ENCODE measurements around the gene EMILIN2.

Gene EMILIN2

GRCh38 chr18:2879889-2880288 lies 33.1 kb downstream of the EMILIN2 start:
- no peak for DNase-seq

DNA sequence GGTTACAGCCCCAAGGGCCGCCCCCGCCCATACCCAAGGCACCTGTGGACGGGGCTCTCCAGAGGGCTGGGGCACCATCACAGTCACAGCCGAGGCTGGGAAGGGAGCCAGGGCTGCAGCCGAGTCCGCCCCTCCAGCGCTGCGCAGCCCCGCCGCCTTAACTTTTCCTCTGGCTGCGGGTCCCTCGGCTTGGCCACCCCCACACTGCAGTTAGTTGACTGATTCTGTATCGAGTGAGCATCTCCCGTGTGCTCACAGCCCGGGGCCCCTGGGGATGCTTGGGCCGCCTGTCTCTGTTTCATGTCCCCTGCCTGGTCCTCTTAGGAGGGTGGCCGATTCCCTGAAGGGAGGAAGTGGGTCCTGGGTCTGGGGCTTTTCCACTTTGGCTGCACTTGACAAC lies 33.7 kb downstream of the EMILIN2 start:
- DNase-seq: no peak

DNA sequence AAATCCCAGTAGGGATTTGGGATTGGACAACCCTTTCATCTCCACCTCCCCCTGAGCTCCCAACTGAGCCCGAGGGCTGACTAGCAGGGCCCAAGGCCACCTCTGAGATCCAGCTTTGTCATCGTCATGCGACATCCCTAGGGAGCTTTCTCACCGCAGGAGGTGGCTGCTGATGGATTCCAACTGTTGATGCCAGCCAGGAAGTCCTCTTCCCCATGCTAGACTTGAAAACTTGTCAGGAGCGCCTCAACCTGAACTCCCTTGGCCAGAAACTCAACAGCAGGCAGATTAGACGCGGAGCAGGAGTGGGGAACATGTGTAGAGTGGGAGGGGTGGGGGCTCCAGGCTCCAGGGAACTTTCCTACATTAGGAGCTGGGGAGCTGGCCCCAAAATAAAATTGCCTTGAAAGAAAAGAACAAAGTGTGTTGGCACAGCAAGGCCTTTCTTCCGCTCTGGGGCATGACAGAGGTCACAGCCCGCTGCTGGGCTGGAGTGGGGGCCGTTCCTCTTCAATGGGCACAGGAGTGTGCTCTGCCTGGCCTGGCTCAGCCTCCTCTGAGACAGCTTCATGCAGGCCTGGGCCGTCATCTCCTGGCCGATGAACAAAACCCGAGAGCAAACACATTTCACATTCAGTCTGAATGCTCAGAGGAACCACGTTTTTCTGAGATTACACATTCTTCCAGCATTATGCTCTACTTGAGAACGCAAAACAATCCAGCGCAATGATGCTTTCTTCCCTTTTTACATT lies 34.5 kb downstream of the EMILIN2 start:
- DNase-seq: no peak

DNA sequence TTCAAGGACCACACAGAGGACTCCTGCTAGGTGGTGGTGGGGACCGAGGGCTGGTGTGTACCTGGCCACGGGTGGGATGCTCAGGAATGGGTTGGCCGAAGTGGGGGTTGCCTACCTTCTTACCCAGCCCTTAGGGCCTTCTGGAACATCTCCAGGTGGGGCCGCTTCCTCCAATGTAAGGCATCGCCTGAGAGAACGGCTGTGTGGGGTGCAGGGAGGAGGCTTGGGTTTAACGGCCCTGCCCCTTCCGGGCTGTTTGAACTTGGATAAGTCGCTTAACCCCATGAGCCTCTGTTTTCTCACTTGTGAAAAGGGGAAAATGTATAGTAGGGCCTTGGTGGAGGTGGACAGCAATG lies 35.0 kb downstream of the EMILIN2 start:
- DNase-seq: no peak

DNA sequence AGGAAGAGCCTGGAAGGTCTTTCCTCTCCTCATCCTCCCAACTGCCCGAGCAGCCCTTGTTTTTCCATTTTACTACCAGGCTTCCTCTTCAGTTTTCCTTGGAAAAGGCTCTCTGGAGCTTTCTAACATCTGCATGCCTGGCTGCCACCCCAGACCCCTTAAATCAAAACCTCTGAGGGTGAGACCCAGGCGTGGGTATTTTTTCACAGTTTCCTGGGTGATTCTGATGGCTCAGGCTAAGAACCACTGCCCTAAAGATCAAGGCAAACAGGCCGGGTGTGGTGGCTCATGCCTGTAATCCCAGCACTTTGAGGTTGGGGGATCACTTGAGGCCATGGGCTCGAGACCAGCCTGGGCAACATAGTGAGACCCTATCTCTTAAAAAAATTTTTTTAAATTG lies 35.4 kb downstream of the EMILIN2 start:
- DNase-seq: no peak

GRCh38 chr18:2883076-2883735 lies 36.4 kb downstream of the EMILIN2 start:
- peak; percentile 15 for DNase-seq

GRCh38 chr18:2884706-2885285 lies 38.0 kb downstream of the EMILIN2 start:
- no peak for DNase-seq

DNA sequence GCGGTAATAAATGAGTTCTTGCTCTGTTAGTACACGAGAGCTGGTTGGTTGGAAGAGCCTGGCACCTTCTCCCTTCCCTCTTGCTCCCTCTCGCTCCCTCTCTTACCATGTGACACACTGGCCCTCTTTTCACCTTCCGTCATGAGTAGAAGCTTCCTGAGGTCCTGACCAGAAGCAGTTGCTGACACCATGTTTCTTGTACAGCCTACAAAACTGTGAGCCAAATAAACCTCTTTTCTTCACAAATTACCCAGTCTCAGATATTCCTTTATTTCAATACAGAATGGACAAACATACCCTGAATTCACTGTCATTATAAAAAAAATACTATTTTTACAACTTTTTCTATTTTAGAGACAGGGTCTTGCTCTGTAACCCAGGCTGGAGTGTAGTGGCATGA lies 40.7 kb downstream of the EMILIN2 start:
- DNase-seq: no peak

DNA sequence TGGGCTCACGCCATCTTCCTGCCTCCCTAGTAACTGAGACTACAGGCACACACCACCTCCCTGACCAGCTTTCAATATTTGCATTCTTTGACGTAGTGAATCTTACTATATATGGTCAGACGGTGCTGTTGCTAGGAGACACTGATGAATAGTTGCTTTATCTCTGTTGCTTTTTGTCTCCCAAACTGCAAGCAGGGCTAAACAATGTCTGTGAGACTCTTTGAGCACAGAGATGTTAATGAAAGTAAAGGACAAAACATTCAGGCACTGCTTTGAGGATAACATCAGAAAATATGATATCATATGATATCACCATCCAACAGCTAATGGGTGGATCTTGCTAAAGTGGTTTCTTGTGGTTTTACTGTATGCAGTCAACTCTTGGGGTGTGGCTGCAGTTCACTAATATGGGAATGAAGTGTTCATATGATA lies 43.0 kb downstream of the EMILIN2 start:
- DNase-seq: no peak

- DNase-seq: no peak
Observed at GRCh38 chr18:2890606-2891005, 43.8 kb downstream of the EMILIN2 start.

- DNase-seq: no peak
Observed at GRCh38 chr18:2891526-2892431, 45.0 kb downstream of the EMILIN2 start.

DNA sequence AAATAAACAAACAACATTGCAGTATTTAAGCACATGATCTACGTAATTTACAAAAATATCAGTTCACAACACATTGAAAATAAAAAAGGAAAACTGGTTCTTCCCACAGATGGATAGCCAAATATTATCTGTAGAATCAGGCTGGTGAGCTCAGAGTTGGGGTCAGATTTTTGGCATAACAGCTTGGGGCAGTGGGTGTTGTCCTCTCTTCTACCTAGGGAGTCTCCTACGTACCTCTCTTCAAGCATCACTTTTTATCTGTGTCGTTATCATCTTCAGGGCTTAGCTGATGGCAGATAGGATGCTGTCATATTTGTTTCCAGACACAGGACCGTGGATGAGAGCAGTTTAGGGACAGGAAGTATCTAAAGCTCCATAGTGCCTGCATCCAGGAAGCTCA lies 46.2 kb downstream of the EMILIN2 start:
- DNase-seq: no peak

DNA sequence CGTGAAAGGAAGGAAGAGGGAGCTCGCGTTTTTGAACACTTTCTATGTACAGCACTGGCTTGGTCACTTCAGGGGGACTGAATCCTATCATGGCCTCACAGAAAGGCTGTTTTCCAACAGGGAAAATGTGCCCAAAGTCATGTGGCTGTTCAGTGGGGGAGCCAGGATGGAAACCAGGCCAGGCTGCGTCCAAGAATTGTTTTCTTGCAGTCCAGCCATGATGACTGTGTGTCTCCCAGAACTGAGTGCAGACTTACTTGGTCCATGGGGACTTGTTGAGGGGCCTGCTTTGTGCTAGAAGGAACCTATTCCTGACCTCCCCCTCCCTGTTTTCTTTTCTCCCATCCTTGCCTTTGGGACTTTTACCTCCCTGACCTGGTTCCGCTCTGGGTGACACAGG lies 46.9 kb downstream of the EMILIN2 start:
- no peak for DNase-seq

GRCh38 chr18:2894131-2894840 lies 47.5 kb downstream of the EMILIN2 start:
- DNase-seq: no peak

DNA sequence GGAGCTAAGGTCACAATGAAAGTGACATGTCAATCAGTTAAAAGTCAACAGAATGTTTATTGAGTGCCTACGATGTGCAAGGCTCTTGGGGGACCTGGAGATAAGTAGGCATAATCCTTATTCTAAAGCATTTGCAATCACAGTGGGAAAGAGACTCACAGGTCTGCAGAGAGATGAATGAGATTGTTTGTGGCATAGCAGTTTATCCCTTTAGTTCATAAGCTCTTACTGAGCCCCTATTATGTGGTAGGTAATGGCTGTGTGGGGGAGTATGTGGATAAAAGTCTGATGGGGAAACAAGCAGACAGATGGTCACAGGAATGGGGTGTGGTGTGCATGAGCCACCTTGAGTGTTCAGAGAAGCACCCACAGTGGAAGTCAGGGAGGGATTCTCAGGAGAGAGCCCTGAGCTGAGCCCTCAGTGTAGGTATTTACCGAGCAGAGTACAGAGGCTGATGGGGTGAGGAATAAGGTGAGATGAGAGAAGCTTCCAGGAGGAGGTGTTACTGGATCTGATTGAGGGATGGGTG lies 48.1 kb downstream of the EMILIN2 start:
- DNase-seq: no peak

DNA sequence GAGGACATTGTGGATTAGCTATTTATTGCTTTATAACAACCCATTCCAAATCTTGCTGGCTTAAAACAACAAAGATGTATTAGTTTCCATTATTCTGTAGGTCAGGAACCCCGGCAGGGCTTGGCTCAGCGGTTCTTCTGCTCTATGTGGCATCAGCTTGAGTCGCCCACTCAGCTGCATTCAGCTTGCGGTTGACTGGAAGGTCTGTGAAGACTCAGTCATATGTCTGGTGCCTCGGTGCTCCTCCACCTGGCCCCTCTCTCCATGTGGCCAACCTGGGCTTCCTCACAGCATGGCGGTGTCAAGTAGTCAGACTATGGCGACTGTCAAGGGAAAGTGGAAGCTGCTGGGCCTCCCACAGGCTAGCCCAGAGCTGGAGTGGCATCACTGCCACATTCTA lies 48.6 kb downstream of the EMILIN2 start:
- no peak for DNase-seq

GRCh38 chr18:2896990-2897389 lies 50.2 kb downstream of the EMILIN2 start:
- DNase-seq: no peak

GRCh38 chr18:2897448-2898185 lies 50.8 kb downstream of the EMILIN2 start:
- DNase-seq: no peak

DNA sequence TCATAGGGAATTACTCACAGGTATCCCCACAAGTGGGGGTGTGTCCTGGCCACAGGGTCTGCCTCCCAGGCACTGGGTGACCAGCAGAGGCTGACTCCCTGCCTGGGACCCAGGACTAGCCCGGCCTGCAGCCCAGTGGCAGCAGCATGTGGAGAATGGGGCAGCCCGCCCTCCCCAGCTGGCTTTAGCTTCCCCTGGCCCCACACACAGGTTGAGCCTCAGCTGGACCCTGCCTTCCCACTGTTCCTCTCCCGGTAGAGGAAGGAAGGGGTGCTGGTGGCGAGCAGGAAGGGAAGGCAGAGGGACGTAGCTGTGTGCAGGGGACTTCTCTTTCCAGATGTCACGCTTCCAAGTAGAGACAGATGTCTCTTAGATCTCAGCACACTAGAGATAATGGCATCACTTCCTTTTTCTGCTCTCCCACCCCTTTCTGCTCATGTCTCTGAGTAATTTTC lies 51.4 kb downstream of the EMILIN2 start:
- no peak for DNase-seq

DNA sequence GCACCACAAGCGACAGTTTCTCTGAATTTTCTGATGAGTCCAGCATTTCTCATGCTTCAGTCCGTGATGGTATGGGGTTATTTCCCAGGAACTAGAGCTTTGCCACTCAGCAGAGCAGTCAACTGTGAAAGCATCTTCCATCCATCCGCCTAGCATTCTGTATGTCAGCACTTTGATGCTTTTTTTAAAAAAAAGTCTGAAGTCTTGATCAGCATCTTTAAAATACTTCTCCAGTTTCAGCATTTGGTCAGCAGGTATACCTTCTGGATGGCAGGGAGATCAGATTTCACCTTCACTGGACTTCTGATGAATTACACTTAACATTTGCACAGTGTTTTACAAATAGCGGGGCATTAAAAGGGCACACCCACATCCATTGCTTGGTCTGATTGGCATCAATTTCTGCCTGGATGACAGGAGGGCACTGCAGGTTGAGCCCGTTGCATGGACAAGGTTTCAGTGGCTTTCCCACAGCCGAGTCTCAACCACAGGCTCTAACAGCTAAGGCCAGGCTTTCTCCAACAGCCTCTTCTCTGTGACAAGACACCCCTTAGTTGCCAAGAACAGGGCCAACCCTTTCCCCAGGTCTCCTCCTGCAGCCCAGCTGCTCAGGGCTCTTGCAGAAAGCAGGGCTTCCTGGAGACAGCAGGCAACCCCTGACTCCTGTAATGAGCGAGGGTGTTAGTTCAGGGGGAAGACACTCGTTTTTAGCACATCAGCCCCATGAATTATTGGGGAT lies 54.0 kb downstream of the EMILIN2 start:
- no peak for DNase-seq
